WTC11 (cell line): ENCODE measurements around the gene ADGRF1. TPM values are rescaled to one million over a fixed set of nuclear protein-coding genes. Genes with fewer than 3 reads are reported as not detected.

Experiments used
- ATAC-seq: fragments of 200-7000 bp; cut with Tn5 transposase; 2 replicates; pipeline ENCODE4 v1.10.0; 2021; ENCODE audit warnings: mild to moderate bottlenecking, moderate library complexity
- CTCF ChIA-PET: fragments of 300-600 bp; sonication (Branson Sonifier 250); formaldehyde crosslinking; loops from one replicate; lab custom pipeline; 2021; ENCODE audit warnings: antibody characterized with exemption; lab: Charles Lee
- POLR2A ChIA-PET: fragments of 350-600 bp; sonication (Branson Sonifier 250); formaldehyde crosslinking; loops from one replicate; lab custom pipeline; 2021; ENCODE audit warnings: antibody characterized with exemption; lab: Charles Lee
- DNase-seq: peaks from one replicate; pipeline ENCODE4 v3.0.0; 2021; ENCODE audit warnings: low spot score
- H3K27ac Mint-ChIP-seq: 2 replicates; pipeline ENCODE4 v1.8.0; 2021; ENCODE audit warnings: mixed read lengths
- H3K27me3 Mint-ChIP-seq: 2 replicates; pipeline ENCODE4 v1.8.0; 2021; ENCODE audit warnings: low read depth, mild to moderate bottlenecking, moderate library complexity, mixed read lengths
- H3K36me3 Mint-ChIP-seq: 2 replicates; pipeline ENCODE4 v1.8.0; 2021; ENCODE audit warnings: mixed read lengths
- H3K4me1 Mint-ChIP-seq: 2 replicates; pipeline ENCODE4 v1.8.0; 2022; ENCODE audit warnings: mixed read lengths
- H3K4me3 Mint-ChIP-seq: 2 replicates; pipeline ENCODE4 v1.8.0; 2021; ENCODE audit warnings: mild to moderate bottlenecking, moderate library complexity, mixed read lengths
- H3K9me3 Mint-ChIP-seq: 2 replicates; pipeline ENCODE4 v1.8.0; 2021; ENCODE audit warnings: mixed read lengths
- ATF1 ChIP-seq: sonication (generic); formaldehyde crosslinking; IDR thresholded peaks from 2 replicates; pipeline ENCODE4 v1.8.1; 2023; ENCODE audit warnings: mild to moderate bottlenecking, moderate library complexity, missing genetic modification reagents
- CREM ChIP-seq: sonication (generic); formaldehyde crosslinking; IDR thresholded peaks from 2 replicates; pipeline ENCODE4 v1.8.1; 2022; ENCODE audit warnings: mild to moderate bottlenecking, missing genetic modification reagents, moderate library complexity
- EMX1 ChIP-seq: fragments of 250-450 bp; sonication (Bioruptor Pico); IDR thresholded peaks from 2 replicates; pipeline ENCODE4 v1.8.0; 2021; ENCODE audit warnings: mild to moderate bottlenecking
- GABPB1 ChIP-seq: sonication (generic); formaldehyde crosslinking; IDR thresholded peaks from 2 replicates; pipeline ENCODE4 v1.8.1; 2023; ENCODE audit warnings: mild to moderate bottlenecking, missing genetic modification reagents
- HMGA2 ChIP-seq: fragments of 250-450 bp; sonication (Bioruptor Pico); IDR thresholded peaks from 2 replicates; pipeline ENCODE4 v1.4.0; 2021; ENCODE audit warnings: mild to moderate bottlenecking, moderate library complexity
- IRF2 ChIP-seq: sonication (generic); formaldehyde crosslinking; IDR thresholded peaks from 2 replicates; pipeline ENCODE4 v1.8.0; 2022; ENCODE audit warnings: low read depth, missing genetic modification reagents, borderline replicate concordance
- JUN ChIP-seq: sonication (generic); formaldehyde crosslinking; IDR thresholded peaks from 2 replicates; pipeline ENCODE4 v1.8.0; 2023; ENCODE audit warnings: mild to moderate bottlenecking, missing genetic modification reagents
- MXD4 ChIP-seq: fragments of 250-450 bp; sonication (Bioruptor Pico); IDR thresholded peaks from 2 replicates; pipeline ENCODE4 v1.8.0; 2021; ENCODE audit warnings: mild to moderate bottlenecking, moderate library complexity, borderline replicate concordance
- NFYB ChIP-seq: sonication (generic); formaldehyde crosslinking; conservative IDR thresholded peaks from 2 replicates; pipeline ENCODE4 v1.8.0; 2022; ENCODE audit warnings: low read depth, missing genetic modification reagents
- NR3C1 ChIP-seq: sonication (generic); formaldehyde crosslinking; conservative IDR thresholded peaks from 2 replicates; pipeline ENCODE4 v1.8.1; 2023; ENCODE audit warnings: low read depth, mild to moderate bottlenecking, missing genetic modification reagents
- PRRX2 ChIP-seq: fragments of 250-450 bp; sonication (Bioruptor Pico); IDR thresholded peaks from 2 replicates; pipeline ENCODE4 v1.8.0; 2021; ENCODE audit warnings: mild to moderate bottlenecking
- RELA ChIP-seq: sonication (generic); formaldehyde crosslinking; IDR thresholded peaks from 2 replicates; pipeline ENCODE4 v1.8.1; 2022; ENCODE audit warnings: missing genetic modification reagents, mild to moderate bottlenecking, borderline replicate concordance
- RORB ChIP-seq: fragments of 250-450 bp; sonication (Bioruptor Pico); IDR thresholded peaks from 2 replicates; pipeline ENCODE4 v1.9.0; 2021; ENCODE audit warnings: mild to moderate bottlenecking
- SOX15 ChIP-seq: fragments of 250-450 bp; sonication (Bioruptor Pico); IDR thresholded peaks from 2 replicates; pipeline ENCODE4 v1.9.0; 2021; ENCODE audit warnings: mild to moderate bottlenecking
- TEAD1 ChIP-seq: sonication (generic); formaldehyde crosslinking; IDR thresholded peaks from 2 replicates; pipeline ENCODE4 v1.8.0; 2022; ENCODE audit warnings: mild to moderate bottlenecking, missing genetic modification reagents
- ZNF121 ChIP-seq: sonication (generic); formaldehyde crosslinking; IDR thresholded peaks from 2 replicates; pipeline ENCODE4 v1.8.0; 2023; ENCODE audit warnings: missing genetic modification reagents
- ZNF138 ChIP-seq: sonication (generic); formaldehyde crosslinking; conservative IDR thresholded peaks from 2 replicates; pipeline ENCODE4 v1.8.1; 2022; ENCODE audit warnings: mild to moderate bottlenecking, moderate library complexity, missing genetic modification reagents
- ZNF219 ChIP-seq: sonication (generic); formaldehyde crosslinking; IDR thresholded peaks from 2 replicates; pipeline ENCODE4 v1.8.0; 2023; ENCODE audit warnings: missing genetic modification reagents, mild to moderate bottlenecking, borderline replicate concordance
- ZNF263 ChIP-seq: sonication (generic); formaldehyde crosslinking; IDR thresholded peaks from 2 replicates; pipeline ENCODE4 v1.8.1; 2022; ENCODE audit warnings: low read depth, mild to moderate bottlenecking, moderate library complexity, missing genetic modification reagents
- total RNA-seq: library from RNA; stranded (reverse); gene quantifications from 3 replicates; pipeline ENCODE4 v1.2.3, GENCODE V29; 2021
- TF ChIP-seq, protein P1 (sequence below): sonication (generic); formaldehyde crosslinking; IDR thresholded peaks from 2 replicates; pipeline ENCODE4 v1.8.0; 2022; ENCODE audit warnings: mild to moderate bottlenecking, missing genetic modification reagents
- TF ChIP-seq, protein P2 (sequence below): sonication (generic); formaldehyde crosslinking; IDR thresholded peaks from 2 replicates; pipeline ENCODE4 v1.8.0; 2022; ENCODE audit warnings: mild to moderate bottlenecking, missing genetic modification reagents
- TF ChIP-seq, protein P3 (sequence below): fragments of 250-450 bp; sonication (Bioruptor Pico); IDR thresholded peaks from 2 replicates; pipeline ENCODE4 v1.9.0; 2021; ENCODE audit warnings: mild to moderate bottlenecking
- TF ChIP-seq, protein P4 (sequence below): fragments of 250-450 bp; sonication (Bioruptor Pico); conservative IDR thresholded peaks from 2 replicates; pipeline ENCODE4 v1.9.0; 2021; ENCODE audit warnings: mild to moderate bottlenecking
- TF ChIP-seq, protein P5 (sequence below): sonication (generic); formaldehyde crosslinking; IDR thresholded peaks from 2 replicates; pipeline ENCODE4 v1.8.1; 2022; ENCODE audit warnings: low read depth, mild to moderate bottlenecking, moderate library complexity, missing genetic modification reagents, borderline replicate concordance
- TF ChIP-seq, protein P6 (sequence below): fragments of 200-600 bp; IDR thresholded peaks from 2 replicates; pipeline ENCODE4 v1.8.0; 2022; ENCODE audit warnings: antibody characterized with exemption

ADGRF1 gene
- total RNA-seq, 1 experiment from 2014 or later, result 0.26 TPM

DNA sequence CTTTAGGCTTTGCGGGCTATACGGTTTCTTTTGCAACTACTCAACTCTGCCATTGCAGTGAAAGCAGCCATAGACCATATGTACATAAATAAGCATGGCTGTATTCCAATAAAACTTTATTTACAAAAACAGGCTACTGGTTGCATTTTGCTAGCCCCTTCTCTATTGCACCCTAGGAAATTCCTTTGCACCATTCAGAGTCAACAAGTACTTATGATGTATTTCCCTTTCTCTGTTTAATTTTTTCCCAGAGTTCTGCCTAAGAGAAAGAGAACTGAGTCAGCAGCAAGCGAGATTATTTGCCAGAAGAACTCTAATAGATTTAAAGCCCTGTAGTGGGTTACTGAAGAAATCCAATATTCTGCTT lies 33.8 kb downstream of the ADGRF1 start:
- ATAC-seq, result no peak
- Mint-ChIP-seq H3K4me3 (no peak overlapping the region), H3K27ac (no peak overlapping the region)
- TF ChIP-seq, protein P1, sequence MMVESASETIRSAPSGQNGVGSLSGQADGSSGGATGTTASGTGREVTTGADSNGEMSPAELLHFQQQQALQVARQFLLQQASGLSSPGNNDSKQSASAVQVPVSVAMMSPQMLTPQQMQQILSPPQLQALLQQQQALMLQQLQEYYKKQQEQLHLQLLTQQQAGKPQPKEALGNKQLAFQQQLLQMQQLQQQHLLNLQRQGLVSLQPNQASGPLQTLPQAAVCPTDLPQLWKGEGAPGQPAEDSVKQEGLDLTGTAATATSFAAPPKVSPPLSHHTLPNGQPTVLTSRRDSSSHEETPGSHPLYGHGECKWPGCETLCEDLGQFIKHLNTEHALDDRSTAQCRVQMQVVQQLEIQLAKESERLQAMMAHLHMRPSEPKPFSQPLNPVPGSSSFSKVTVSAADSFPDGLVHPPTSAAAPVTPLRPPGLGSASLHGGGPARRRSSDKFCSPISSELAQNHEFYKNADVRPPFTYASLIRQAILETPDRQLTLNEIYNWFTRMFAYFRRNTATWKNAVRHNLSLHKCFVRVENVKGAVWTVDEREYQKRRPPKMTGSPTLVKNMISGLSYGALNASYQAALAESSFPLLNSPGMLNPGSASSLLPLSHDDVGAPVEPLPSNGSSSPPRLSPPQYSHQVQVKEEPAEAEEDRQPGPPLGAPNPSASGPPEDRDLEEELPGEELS (CRISPR knock-in tag), result no peak
- TF ChIP-seq ZNF219 (CRISPR knock-in tag) (no peak), ATF1 (CRISPR knock-in tag) (no peak), RELA (no peak), IRF2 (CRISPR knock-in tag) (no peak), PRRX2 (CRISPR knock-in tag) (no peak), GABPB1 (CRISPR knock-in tag) (no peak), RORB (CRISPR knock-in tag) (no peak), SOX15 (CRISPR knock-in tag) (no peak)
- TF ChIP-seq, protein P2, sequence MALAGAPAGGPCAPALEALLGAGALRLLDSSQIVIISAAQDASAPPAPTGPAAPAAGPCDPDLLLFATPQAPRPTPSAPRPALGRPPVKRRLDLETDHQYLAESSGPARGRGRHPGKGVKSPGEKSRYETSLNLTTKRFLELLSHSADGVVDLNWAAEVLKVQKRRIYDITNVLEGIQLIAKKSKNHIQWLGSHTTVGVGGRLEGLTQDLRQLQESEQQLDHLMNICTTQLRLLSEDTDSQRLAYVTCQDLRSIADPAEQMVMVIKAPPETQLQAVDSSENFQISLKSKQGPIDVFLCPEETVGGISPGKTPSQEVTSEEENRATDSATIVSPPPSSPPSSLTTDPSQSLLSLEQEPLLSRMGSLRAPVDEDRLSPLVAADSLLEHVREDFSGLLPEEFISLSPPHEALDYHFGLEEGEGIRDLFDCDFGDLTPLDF (CRISPR knock-in tag), result no peak
- TF ChIP-seq, protein P3, sequence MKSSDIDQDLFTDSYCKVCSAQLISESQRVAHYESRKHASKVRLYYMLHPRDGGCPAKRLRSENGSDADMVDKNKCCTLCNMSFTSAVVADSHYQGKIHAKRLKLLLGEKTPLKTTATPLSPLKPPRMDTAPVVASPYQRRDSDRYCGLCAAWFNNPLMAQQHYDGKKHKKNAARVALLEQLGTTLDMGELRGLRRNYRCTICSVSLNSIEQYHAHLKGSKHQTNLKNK (CRISPR knock-in tag), result no peak
- TF ChIP-seq, all 79 proteins: peak for 0
- CTCF ChIA-PET, result no interaction called here
- no peaks in the 10 kb centered on the region for H3K36me3 Mint-ChIP-seq
- POLR2A ChIA-PET, result no interaction called here
- H3K9me3 Mint-ChIP-seq, result peaks cover under 1% of the 10 kb centered on the region; the same call in 1 of the 2 replicates
- no peak for DNase-seq
- H3K27me3 Mint-ChIP-seq, result no peaks in the 10 kb centered on the region
- H3K4me1 Mint-ChIP-seq, result no peaks in the 10 kb centered on the region

DNA sequence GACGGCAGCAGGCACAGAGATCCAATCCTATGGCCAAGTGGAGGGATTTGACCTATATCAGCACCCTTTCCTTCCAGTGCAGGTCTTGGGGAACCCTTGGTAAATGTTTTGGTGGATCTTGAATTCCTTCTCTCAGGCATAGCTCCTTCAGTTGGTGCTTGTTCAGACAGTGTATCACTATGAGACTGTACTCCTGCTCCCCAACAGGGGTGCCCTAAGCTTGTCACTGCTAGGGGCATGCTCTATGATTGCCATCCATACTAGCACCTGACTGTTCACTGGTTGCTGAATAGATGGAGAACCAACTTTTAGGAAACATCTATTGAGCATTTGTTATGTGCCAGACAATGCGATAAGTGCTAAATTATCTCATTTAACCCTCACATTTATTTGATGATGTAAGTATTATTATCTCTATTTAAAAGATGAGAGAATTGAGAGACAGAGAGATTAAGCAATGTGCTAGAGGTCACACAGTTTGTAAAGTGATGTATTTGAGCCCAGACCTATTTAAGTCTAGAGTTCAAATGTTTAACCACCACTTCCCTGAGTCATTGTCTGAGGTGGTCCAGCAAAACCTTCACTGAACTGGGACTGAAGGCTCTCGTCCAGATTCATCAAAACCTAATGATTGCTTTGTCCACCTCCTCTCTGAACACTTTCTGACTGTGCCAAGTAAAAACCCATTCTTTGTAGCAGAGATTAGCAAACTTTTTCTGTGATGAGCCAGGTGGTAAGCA lies 34.3 kb downstream of the ADGRF1 start:
- CTCF ChIA-PET, result interaction anchor here (0.5 kb wide), 1 partner anchor 373 kb away, joined by 3 read pairs; no protein-coding TSS in a partner anchor
- H3K4me1 Mint-ChIP-seq, result no peaks in the 10 kb centered on the region
- TF ChIP-seq JUN (CRISPR knock-in tag) (no peak), TEAD1 (CRISPR knock-in tag) (no peak), MXD4 (no peak), NFYB (no peak), ZNF121 (CRISPR knock-in tag) (no peak), RELA (no peak), EMX1 (CRISPR knock-in tag) (no peak), SOX15 (CRISPR knock-in tag) (no peak), ZNF263 (CRISPR knock-in tag) (no peak), ZNF138 (CRISPR knock-in tag) (no peak), CREM (CRISPR knock-in tag) (no peak), HMGA2 (no peak), NR3C1 (CRISPR knock-in tag) (no peak)
- TF ChIP-seq, protein P1 (CRISPR knock-in tag), result no peak
- TF ChIP-seq, protein P4, sequence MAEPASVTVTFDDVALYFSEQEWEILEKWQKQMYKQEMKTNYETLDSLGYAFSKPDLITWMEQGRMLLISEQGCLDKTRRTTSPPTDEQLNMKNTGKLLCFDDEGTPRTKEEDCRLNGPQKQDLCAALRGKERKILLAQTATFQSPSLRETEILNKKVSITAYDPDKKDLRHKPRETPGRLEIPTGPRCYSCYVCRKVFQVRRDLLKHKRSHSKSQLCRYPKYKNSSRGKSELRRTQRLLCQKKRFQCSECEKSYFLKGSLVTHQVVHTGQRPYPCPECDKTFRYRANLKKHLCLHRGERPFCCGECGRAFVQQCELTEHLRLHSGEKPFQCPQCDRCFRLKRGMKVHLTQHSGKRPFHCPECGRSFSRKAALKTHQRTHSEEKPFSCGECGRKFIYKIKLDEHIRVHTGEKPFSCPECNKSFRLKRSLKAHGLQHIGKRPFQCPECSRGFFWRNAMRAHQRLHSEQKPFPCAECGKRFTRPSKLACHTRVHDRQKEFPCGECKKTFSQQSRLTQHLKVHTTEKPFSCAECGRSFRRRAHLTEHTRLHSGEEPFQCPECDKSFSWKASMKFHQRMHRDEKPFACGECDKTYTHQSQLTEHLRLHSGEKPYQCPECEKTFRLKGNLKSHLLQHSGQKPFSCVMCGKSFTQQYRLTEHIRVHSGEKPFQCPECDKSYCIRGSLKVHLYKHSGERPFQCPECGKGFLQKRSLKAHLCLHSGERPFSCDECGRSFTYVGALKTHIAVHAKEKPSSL (CRISPR knock-in tag), result no peak
- TF ChIP-seq, protein P5, sequence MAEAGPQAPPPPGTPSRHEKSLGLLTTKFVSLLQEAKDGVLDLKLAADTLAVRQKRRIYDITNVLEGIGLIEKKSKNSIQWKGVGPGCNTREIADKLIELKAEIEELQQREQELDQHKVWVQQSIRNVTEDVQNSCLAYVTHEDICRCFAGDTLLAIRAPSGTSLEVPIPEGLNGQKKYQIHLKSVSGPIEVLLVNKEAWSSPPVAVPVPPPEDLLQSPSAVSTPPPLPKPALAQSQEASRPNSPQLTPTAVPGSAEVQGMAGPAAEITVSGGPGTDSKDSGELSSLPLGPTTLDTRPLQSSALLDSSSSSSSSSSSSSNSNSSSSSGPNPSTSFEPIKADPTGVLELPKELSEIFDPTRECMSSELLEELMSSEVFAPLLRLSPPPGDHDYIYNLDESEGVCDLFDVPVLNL (CRISPR knock-in tag), result no peak
- TF ChIP-seq, protein P6, sequence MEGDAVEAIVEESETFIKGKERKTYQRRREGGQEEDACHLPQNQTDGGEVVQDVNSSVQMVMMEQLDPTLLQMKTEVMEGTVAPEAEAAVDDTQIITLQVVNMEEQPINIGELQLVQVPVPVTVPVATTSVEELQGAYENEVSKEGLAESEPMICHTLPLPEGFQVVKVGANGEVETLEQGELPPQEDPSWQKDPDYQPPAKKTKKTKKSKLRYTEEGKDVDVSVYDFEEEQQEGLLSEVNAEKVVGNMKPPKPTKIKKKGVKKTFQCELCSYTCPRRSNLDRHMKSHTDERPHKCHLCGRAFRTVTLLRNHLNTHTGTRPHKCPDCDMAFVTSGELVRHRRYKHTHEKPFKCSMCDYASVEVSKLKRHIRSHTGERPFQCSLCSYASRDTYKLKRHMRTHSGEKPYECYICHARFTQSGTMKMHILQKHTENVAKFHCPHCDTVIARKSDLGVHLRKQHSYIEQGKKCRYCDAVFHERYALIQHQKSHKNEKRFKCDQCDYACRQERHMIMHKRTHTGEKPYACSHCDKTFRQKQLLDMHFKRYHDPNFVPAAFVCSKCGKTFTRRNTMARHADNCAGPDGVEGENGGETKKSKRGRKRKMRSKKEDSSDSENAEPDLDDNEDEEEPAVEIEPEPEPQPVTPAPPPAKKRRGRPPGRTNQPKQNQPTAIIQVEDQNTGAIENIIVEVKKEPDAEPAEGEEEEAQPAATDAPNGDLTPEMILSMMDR, result no peak

More for the DNA sequence above, 34.3 kb downstream of the ADGRF1 start:
- Mint-ChIP-seq H3K36me3 (no peaks in the 10 kb centered on the region), H3K4me3 (no peak overlapping the region), H3K27ac (no peak overlapping the region), H3K27me3 (no peaks in the 10 kb centered on the region), H3K9me3 (no peaks in the 10 kb centered on the region; the same call in 1 of the 2 replicates)
- DNase-seq (no peak), ATAC-seq (no peak)
- POLR2A ChIA-PET, result no interaction called here
